HG03175 (cell line): ENCODE data around the gene SNAPC4.
"Not testable (repeated sequence)": the region's sequence is repeated elsewhere in the genome, so short reads cannot be mapped to it uniquely, and the experiment has no call there.

Experiments
- ATAC-seq: cut with Tn5 transposase; IDR thresholded peaks from one replicate; pipeline ENCODE4 v1.9.1; 2021; ENCODE audit warnings: mild to moderate bottlenecking, moderate library complexity; ENCODE audit not compliant: unreplicated experiment

Gene SNAPC4

GRCh38 chr9:136409557-136410455 is 9.8 kb upstream of the SNAPC4 start:
- ATAC-seq, result peak; percentile 20

- ATAC-seq, result no peak
Measured at GRCh38 chr9:136407911-136408310, 7.9 kb upstream of the SNAPC4 start.

DNA sequence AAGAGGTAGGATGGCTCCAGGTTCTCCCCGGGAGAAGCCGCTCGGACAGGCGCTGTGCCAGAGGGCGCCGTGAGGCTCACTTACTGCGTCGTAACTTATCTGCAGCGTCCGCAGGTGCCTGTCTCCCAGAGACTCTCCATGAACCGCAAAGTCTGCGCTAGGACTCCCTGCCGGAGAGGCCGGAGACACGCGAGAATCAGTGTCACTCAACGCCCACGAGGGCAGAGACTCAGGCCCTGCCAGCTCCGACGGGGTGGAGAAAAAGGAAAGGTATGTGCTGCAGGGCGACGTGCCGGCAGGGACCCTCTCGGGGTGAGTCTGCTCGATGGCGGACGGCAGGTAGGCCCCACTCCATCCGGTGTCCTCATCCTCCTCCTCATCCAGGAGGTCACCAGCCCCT is 7.1 kb upstream of the SNAPC4 start:
- not testable (repeated sequence) for ATAC-seq

DNA sequence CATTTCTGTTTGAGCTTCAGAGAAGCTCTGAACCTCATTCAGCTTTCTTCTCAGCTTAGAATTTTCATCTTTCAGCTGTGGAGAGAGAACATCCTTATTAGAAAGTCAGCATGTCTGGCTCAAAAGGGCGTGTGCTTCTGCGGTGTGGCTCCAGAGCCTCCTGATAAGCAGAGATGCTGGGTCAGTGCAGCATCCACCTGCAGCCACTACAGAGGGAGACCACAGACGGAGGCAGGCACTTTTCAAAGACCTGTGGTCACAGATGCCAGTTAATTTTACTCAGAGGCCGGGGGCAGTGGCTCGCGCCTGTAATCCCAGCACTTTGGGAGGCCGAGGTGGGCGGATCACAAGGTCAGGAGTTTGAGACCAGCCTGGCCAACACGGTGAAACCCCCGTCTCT is 5.9 kb upstream of the SNAPC4 start:
- not testable (repeated sequence) for ATAC-seq

GRCh38 chr9:136405481-136405880 is 5.5 kb upstream of the SNAPC4 start:
- ATAC-seq, result no peak

GRCh38 chr9:136404801-136405136 is 4.8 kb upstream of the SNAPC4 start:
- ATAC-seq, result no peak

DNA sequence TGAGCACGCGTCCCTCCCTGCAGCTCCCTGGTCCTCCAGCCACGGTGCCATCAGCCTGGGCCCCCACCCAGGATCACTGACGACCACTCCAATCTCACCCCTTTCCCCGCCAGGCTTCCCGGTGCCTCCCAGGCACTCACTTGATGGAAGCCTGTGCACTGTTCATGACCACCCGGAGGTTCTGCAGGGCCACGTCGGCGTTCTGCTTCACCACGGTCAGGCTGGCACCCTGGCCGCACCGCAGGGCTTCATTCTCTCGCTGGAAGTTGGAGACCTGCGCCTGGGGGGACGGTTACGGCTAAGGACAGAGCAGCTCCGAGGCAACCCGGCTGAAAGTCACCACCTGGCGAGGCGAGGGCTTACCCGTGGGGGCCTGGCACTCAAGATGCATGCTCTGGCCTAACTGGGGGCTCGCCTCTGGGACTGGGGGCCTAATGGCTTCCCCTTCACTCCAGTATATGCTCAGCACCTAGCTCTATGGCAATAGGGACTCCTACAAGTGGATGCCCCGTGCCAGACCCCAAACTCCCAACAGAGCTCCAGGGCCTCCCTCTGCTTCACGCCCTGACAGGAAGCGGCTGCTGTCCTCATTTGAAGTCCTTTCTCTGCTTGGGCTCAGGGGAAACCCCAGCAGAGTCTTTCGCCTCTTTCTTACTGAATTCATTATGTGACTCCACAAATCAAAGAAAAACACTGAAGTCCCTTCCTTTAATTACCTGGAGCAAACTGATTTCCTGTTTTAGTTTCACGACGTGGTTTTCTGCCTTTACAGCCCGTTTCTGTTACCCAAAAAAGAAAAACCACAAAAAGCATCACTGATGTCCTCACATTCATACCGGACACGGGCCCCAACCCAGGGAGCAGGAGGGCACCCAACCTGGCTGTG is 4.2 kb upstream of the SNAPC4 start:
- ATAC-seq, result no peak

DNA sequence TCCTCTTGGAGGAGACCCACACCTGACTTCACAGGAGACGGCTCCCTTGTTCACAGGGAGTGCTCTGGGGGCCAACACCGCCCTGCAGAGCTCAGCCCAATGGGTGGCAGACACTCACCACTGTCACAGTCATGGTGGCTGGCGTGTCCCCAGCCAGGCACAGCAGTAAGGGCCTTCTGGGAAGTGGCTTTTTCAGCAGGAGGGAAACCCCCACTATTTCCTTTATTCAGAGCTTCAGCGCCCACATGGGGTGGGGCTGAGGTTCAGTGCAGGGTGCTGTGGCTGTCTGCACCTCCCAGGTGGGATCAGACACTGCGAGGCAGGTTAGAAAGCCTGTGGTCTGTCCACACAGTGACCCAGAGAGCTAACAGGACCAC is 3.6 kb upstream of the SNAPC4 start:
- no peak for ATAC-seq

DNA sequence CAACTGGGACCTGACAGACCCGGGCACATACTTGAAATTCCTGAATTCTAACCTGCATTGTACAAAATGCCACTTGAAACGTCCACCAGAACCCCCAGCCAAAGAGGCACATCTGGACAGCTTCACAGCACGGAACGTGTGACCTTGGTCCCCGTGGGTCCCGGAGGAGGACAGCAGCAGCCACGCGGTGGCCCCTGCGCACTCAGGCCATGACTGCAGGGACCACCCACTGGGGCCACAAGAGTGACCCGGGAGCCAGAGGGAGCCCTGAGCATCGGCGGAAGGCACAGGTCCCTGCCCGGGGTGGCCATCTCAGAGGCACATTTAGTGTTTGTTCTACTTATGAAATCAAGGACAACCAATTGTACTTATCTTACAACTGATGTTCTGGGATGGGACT is 2.1 kb upstream of the SNAPC4 start:
- no peak for ATAC-seq

- ATAC-seq, result no peak
Measured at GRCh38 chr9:136401173-136401922, 1.4 kb upstream of the SNAPC4 start.

GRCh38 chr9:136399176-136400037 is 563 bp downstream of the SNAPC4 start:
- ATAC-seq, result no peak

DNA sequence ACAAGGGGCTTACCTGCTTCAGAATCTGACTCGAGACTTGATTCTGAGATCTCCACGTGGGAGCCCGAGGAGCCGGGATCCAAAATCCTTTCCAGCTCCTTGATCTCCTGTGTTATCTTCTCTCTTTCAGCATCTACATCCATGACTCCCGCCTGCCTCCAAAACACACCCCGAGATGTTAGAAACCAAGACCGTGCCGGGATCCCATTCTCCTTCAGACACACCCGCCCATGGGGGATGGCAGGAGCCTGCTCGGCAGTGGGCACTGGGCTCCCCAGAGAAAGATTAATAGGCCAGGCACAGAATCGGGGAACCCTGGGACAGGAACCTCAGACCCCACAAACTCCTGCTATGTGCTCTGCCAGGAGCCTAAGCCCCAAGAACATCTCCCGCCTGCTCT is 1.7 kb downstream of the SNAPC4 start:
- no peak for ATAC-seq

DNA sequence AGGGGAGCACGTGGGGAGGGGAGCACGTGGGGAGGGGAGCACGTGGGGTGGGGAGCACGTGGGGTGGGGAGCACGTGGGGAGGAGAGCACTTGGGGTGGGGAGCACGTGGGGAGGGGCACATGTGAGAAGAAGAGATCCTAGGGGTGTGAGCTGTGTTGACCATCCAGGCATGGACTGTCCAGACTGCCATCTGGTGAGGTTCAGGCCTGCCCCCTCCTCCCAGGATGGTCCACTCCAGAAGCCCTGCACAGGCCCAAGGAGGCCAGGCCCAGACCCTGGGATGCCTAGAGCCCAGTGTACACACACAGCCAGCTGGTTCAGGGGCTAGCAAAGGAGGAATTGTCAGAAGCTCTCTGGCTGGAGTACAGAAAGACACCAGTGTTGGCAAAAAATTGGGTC is 2.3 kb downstream of the SNAPC4 start:
- ATAC-seq, result no peak

DNA sequence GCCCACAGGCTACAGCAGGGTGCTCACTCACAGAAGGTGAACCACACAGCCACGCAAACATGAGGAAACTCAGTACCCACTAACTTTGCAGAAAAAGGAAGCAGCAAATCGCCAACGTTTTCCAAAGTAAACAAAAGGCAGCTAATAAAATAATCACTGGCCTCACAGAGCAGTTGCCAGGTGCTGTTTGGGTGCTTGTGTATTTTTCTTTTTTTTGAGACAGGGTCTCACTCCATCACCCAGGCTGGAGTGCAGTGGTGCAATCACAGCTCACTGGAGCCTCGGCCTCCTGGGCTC is 3.8 kb downstream of the SNAPC4 start:
- ATAC-seq, result no peak

GRCh38 chr9:136395345-136396218 is 4.4 kb downstream of the SNAPC4 start:
- no peak for ATAC-seq

- ATAC-seq, result no peak
Measured at GRCh38 chr9:136395020-136395340, 5.0 kb downstream of the SNAPC4 start.

DNA sequence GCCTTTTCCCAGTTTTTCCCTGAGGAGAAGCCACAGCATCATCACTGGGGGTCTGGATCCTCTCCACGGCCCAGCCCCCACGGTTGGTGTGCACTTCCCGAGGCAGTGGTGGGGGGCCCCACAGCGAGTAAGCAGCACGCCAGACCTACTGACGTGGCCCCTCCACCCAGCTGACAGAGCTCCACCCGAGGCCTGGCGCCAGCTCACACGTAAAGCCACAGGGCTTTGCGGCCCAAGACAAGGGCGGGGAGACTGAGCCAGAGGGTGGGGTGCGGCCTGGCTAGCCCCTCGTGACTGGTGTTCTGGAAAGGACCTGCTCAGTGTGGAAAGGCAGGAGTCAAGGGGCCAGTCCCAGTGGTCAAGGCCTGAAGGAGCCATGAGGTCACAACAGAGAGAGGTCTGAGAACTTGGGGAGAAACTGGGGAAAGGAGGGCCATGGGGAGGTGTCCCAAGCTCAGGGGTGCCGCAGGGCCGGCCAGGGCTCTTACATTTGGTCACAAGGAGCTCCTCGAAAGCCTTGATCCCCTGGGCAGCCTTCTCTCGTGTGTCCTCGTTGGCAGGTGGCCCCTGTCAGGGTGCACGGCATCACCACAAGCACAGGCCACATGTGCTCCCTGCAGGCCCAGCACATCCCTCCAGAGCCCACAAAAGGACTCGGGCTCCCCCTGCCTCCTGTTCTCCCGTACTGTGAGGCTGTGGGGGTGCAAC is 5.5 kb downstream of the SNAPC4 start:
- ATAC-seq, result no peak

GRCh38 chr9:136393531-136393930 is 6.4 kb downstream of the SNAPC4 start:
- ATAC-seq, result no peak
